Lower leg skin (tissue), 3 donors: Measurements from ENCODE around the gene ALKBH3.

Experiments used
- CTCF ChIP-seq, 3 donors: fragments of 450-650 bp; IDR thresholded peaks; one replicate each; pipeline ENCODE4 v1.5.1; 2016; ENCODE audit warnings: antibody characterized with exemption in 3 of 3, mild to moderate bottlenecking in 3 of 3, moderate library complexity in 2 of 3
- POLR2A ChIP-seq, 2 donors: fragments of 450-650 bp; IDR thresholded peaks; one replicate each; pipeline ENCODE4 v1.6.1; 2016 to 2017; ENCODE audit warnings: antibody characterized with exemption in 2 of 2, mild to moderate bottlenecking in 1 of 2, moderate library complexity in 1 of 2

GRCh38 chr11:43951231-43951630, 70.6 kb downstream of the ALKBH3 start:
- TF ChIP-seq CTCF (IDR thresholded peaks at IDR 0.05) (no peak), POLR2A (IDR thresholded peaks at IDR 0.05) (no peak)
